ENCODE measurements around the gene TBKBP1.

Gene TBKBP1

DNA sequence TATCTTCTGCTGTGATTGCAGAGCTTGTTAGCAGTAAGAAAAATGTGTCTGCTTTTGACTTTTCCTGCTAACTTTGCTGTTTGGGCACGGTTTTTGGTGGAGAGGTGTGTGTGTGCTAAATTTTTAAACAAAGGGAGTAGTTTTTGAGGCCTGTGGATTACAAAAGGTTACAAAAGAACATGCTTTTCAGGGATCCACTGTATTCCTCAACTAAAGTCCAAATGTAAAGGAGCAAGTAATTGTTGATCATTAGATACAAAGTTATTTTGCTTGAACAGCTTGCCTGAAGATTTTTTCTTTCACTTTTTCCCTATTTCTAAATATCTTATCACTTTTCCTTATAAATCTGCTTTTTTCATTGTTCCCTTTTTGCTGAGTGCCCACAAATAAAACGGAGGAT, 42.3 kb upstream of the TBKBP1 start:
- Mint-ChIP-seq H3K4me1 (peaks cover 30% of the 10 kb centered on the region), H3K27ac (peak overlapping the region in 1 of 3 experiments; percentile 23), H3K36me3 (ENCODE audit: low read depth) (peaks cover 47% of the 10 kb centered on the region), H3K9me3 (no peaks in the 10 kb centered on the region), H3K4me3 (peak overlapping the region; percentile 93), H3K27me3 (ENCODE audit: low read depth) (peaks cover 3% of the 10 kb centered on the region)
- TF ChIP-seq, protein P1, sequence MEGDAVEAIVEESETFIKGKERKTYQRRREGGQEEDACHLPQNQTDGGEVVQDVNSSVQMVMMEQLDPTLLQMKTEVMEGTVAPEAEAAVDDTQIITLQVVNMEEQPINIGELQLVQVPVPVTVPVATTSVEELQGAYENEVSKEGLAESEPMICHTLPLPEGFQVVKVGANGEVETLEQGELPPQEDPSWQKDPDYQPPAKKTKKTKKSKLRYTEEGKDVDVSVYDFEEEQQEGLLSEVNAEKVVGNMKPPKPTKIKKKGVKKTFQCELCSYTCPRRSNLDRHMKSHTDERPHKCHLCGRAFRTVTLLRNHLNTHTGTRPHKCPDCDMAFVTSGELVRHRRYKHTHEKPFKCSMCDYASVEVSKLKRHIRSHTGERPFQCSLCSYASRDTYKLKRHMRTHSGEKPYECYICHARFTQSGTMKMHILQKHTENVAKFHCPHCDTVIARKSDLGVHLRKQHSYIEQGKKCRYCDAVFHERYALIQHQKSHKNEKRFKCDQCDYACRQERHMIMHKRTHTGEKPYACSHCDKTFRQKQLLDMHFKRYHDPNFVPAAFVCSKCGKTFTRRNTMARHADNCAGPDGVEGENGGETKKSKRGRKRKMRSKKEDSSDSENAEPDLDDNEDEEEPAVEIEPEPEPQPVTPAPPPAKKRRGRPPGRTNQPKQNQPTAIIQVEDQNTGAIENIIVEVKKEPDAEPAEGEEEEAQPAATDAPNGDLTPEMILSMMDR (IDR thresholded peaks at IDR 0.05; ENCODE audit: unreplicated experiment in 3 of 3), result no peak

DNA sequence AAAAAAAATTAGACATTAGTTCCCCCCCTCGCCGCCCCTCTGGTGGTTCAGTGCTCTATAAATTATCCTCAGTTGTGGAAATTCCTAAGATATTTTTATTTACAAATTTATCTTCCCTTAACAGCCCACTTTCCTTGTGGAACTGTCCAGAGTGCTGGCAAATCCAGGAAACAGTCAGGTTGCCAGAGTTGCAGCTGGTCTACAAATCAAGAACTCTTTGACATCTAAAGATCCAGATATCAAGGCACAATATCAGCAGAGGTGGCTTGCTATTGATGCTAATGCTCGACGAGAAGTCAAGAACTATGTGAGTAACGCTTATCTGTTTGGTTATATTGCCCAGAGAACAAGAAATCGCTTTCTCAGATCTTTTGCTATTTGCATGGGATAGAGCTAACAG, 41.4 kb upstream of the TBKBP1 start:
- Mint-ChIP-seq H3K27ac (no peak overlapping the region), H3K4me1 (peaks cover 30% of the 10 kb centered on the region), H3K9me3 (no peaks in the 10 kb centered on the region), H3K4me3 (peak overlapping the region; percentile 21 to 93 (median 60)), H3K36me3 (ENCODE audit: low read depth) (peaks cover 54% of the 10 kb centered on the region), H3K27me3 (ENCODE audit: low read depth) (peaks cover 3% of the 10 kb centered on the region)
- TF ChIP-seq, protein P1 (IDR thresholded peaks at IDR 0.05; ENCODE audit: unreplicated experiment in 3 of 3), result no peak

DNA sequence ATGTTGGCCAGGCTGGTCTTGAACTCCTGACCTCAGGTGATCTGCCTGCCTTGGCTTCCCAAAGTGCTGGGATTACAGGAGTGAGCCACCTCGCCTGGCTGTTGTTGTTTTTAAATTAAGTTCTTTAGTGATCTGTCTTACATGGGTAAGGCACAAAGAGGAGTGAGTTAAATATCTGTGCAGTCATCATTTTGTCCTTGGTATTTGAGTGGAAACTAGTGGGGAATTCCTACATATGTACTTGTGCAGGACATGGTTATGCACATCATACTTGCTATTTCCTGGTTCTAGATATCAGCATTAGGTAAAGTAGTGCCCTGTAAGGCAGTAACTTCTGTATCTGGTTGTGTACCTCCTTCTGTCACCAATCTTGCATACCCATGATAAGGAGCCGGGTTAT, 40.5 kb upstream of the TBKBP1 start:
- TF ChIP-seq, protein P1 (IDR thresholded peaks at IDR 0.05; ENCODE audit: unreplicated experiment in 3 of 3), result no peak
- peaks cover 60% of the 10 kb centered on the region for H3K36me3 Mint-ChIP-seq (ENCODE audit: low read depth)
- H3K4me3 Mint-ChIP-seq, result peak overlapping the region; percentile 26 to 77 (median 65)
- H3K4me1 Mint-ChIP-seq, result peaks cover 30% of the 10 kb centered on the region
- no peaks in the 10 kb centered on the region for H3K9me3 Mint-ChIP-seq
- H3K27ac Mint-ChIP-seq, result no peak overlapping the region
- H3K27me3 Mint-ChIP-seq (ENCODE audit: low read depth), result peaks cover 3% of the 10 kb centered on the region

DNA sequence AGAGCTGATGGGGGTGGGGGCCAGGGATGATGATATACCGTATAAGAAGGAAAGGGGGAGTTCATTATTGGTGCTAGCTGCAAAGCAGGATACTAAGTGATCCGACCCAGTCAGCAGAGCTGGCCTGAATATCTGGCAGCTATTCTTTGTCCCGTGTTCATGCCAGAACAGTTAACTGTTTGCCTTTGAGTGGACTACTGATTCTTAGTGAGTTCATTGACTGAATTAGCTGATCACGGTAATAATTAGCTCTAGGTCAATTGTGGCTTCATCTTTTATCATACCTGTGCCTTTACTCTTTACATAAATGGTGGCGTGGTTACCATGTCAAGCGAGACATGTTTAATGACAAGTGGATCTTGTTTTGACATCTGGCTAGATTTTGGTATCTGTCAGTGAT, 39.0 kb upstream of the TBKBP1 start:
- peaks cover 30% of the 10 kb centered on the region for H3K4me1 Mint-ChIP-seq
- TF ChIP-seq, protein P1 (IDR thresholded peaks at IDR 0.05; ENCODE audit: unreplicated experiment in 3 of 3), result no peak
- peaks cover 67% of the 10 kb centered on the region for H3K36me3 Mint-ChIP-seq (ENCODE audit: low read depth)
- H3K9me3 Mint-ChIP-seq, result no peaks in the 10 kb centered on the region
- no peak overlapping the region for H3K4me3 Mint-ChIP-seq
- peaks cover 3% of the 10 kb centered on the region for H3K27me3 Mint-ChIP-seq (ENCODE audit: low read depth)
- H3K27ac Mint-ChIP-seq, result no peak overlapping the region

DNA sequence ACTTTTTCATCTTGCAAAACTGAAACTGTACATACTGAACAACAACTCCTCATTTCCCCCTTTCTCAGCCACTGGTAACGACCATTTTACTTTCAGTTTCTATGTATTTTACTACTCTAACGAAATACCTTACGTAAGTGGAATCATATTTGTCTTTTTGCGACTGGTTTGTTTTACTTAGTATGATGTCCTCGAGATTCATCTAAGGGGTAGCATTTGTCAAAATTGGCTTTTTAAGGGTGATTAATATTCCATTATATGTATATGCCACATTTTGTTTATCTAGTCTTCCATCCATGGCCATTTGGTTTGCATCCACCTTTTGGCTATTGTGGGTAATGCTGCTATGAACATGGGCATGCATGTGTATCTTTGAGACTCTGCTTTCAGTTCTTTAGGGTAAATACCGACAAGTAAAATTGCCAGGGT, 33.9 kb upstream of the TBKBP1 start:
- H3K27ac Mint-ChIP-seq, result no peak overlapping the region
- H3K4me1 Mint-ChIP-seq, result no peaks in the 10 kb centered on the region
- no peak overlapping the region for H3K4me3 Mint-ChIP-seq
- no peaks in the 10 kb centered on the region for H3K27me3 Mint-ChIP-seq (ENCODE audit: low read depth)
- TF ChIP-seq, protein P1 (IDR thresholded peaks at IDR 0.05; ENCODE audit: unreplicated experiment in 3 of 3), result no peak
- peaks cover 64% of the 10 kb centered on the region for H3K36me3 Mint-ChIP-seq (ENCODE audit: low read depth)
- H3K9me3 Mint-ChIP-seq, result no peaks in the 10 kb centered on the region

DNA sequence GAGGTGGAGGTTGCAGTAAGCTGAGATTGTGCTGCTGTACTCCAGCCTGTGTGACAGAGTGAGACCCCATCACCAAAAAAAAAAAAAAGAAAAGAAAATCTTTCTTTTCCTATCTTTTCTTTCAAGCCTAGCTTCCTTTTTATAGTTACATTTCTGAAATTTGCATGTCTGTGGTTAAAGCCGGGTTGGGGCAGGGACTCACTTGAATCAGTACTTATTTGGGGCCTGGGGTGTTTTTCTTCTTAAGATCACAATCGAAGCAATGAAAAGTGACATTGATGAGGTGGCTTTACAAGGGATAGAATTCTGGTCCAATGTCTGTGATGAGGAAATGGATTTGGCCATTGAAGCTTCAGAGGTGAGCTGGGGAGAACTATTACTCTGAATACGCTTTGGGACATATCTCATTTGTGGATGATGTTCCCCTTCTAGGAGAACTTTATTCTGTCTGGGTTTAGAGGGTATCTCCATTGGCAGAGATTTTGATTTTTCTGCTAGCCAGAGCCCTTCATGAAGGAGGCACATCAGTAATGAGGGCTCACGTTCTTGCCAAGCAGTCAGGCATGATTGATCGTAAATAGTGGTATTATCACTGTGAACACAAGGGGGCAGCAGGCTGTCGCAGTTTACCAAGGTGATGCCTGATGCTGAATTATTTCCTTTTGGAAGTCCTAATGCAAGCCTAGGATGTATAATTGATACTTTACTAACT, 29.9 kb upstream of the TBKBP1 start:
- Mint-ChIP-seq H3K36me3 (ENCODE audit: low read depth) (peaks cover 69% of the 10 kb centered on the region), H3K4me3 (no peak overlapping the region), H3K27ac (peak overlapping the region in 1 of 3 experiments; percentile 1), H3K4me1 (no peaks in the 10 kb centered on the region), H3K27me3 (ENCODE audit: low read depth) (no peaks in the 10 kb centered on the region), H3K9me3 (no peaks in the 10 kb centered on the region)
- TF ChIP-seq, protein P1 (IDR thresholded peaks at IDR 0.05; ENCODE audit: unreplicated experiment in 3 of 3), result peak; percentile 72 to 81 (median 79)

All from nephron (organoid).